OCI-M2 (cell line): Measurements from ENCODE around the gene TGM6.

Experiments used
- DNase-seq: peaks from one replicate; lab custom pipeline; 2025; ENCODE audit not compliant: unreplicated experiment; lab: John Stamatoyannopoulos, UW

TGM6 gene

GRCh38 chr20:2451939-2452732 is 71.4 kb downstream of the TGM6 start:
- no peak for DNase-seq

GRCh38 chr20:2453792-2454191 is 73.1 kb downstream of the TGM6 start:
- DNase-seq, result no peak

- no peak for DNase-seq
These were observed 75.2 kb downstream of the TGM6 start for GRCh38 chr20:2455771-2456497.

- no peak for DNase-seq
These were observed 78.3 kb downstream of the TGM6 start for GRCh38 chr20:2458919-2459499.

GRCh38 chr20:2459981-2460751 is 79.5 kb downstream of the TGM6 start:
- DNase-seq, result no peak

GRCh38 chr20:2460752-2461424 is 80.2 kb downstream of the TGM6 start:
- DNase-seq, result no peak

- no peak for DNase-seq
These were observed 81.8 kb downstream of the TGM6 start for GRCh38 chr20:2462484-2462883.

- DNase-seq, result no peak
These were observed 83.1 kb downstream of the TGM6 start for GRCh38 chr20:2463616-2464365.

- DNase-seq, result no peak
These were observed 84.4 kb downstream of the TGM6 start for GRCh38 chr20:2465100-2465499.

GRCh38 chr20:2467412-2467811 is 86.7 kb downstream of the TGM6 start:
- no peak for DNase-seq

GRCh38 chr20:2468581-2469407 is 88.1 kb downstream of the TGM6 start:
- no peak for DNase-seq

- DNase-seq, result no peak
These were observed 89.3 kb downstream of the TGM6 start for GRCh38 chr20:2469991-2470422.

- DNase-seq, result peak; percentile 92
These were observed 89.9 kb downstream of the TGM6 start, which contains the start of gene SNRPB for GRCh38 chr20:2470423-2471193. Gene SNRPB, minus strand, starts transcription at chr20:2470789. Its CDS starts 99 bp downstream, at chr20:2470690.

- no peak for DNase-seq
These were observed 92.8 kb downstream of the TGM6 start for GRCh38 chr20:2473516-2473915.

GRCh38 chr20:2475850-2476741 is 95.4 kb downstream of the TGM6 start:
- no peak for DNase-seq

- no peak for DNase-seq
These were observed 96.3 kb downstream of the TGM6 start for GRCh38 chr20:2476742-2477615.
